HG03571 (cell line): ENCODE measurements around the gene PROC.

Source experiments
- ATAC-seq: cut with Tn5 transposase; IDR thresholded peaks from one replicate; pipeline ENCODE4 v1.9.1; 2021; ENCODE audit not compliant: unreplicated experiment

PROC gene

DNA sequence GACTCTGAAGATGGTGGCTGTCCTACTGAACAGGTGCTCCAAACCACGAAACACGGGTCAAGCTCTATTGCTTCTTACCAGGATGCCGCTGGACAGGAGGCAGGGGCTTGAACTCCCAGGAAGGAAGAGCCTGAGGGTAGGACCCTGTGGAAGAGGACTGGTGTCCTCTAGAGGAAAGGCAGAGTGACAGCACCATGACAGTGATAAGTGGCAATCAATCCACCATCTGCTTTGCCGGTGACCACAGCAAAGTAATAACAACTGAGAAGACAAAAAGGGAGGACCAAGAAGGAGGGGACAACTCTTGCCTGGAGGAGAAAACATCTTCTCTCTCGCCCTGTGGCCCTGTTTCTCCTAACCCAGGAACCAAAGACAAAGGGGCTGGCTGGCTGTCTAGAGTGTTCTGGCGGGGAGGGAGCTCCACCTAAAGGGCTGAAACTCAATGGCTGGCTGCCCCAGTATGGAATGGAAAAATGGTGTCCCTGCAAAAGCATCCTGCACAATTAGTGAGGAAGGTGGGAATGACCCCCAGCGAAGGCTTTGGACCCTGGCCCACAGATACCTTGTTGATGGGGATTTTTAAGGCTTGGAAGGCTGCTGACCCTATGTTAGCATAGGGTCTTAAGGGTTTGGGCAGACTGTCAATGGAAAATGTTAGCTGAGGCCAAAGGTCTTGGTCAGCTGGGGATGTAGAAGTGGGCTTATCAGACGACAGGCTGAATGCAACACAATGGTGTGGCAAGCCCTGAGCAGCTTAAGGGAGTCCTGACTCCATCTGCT, 35.4 kb downstream of the PROC start:
- ATAC-seq = no peak

- ATAC-seq = no peak
Observed at GRCh38 chr2:127454595-127455565, 36.7 kb downstream of the PROC start.

GRCh38 chr2:127455566-127456493, 37.6 kb downstream of the PROC start:
- no peak for ATAC-seq

DNA sequence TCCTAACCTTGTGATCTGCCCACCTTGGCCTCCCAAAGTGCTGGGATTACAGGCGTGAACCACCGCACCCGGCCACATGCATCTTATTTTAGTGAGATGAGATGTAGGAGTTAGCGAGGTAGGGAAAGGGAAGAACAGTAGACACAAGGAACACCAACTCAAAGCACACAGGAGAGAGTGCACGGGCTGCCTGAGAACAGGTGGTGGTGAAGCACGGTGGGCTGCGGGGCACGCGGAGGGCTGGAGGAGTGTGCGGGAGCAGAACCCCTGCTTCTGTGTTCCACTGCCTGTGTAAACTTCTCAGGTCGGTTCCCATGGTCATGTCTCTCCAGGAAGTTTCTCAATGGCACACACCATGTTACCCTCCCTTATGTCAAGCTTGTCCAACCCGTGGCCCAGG, 38.7 kb downstream of the PROC start:
- no peak for ATAC-seq

- no peak for ATAC-seq
Observed at GRCh38 chr2:127462461-127462860, 44.2 kb downstream of the PROC start.

DNA sequence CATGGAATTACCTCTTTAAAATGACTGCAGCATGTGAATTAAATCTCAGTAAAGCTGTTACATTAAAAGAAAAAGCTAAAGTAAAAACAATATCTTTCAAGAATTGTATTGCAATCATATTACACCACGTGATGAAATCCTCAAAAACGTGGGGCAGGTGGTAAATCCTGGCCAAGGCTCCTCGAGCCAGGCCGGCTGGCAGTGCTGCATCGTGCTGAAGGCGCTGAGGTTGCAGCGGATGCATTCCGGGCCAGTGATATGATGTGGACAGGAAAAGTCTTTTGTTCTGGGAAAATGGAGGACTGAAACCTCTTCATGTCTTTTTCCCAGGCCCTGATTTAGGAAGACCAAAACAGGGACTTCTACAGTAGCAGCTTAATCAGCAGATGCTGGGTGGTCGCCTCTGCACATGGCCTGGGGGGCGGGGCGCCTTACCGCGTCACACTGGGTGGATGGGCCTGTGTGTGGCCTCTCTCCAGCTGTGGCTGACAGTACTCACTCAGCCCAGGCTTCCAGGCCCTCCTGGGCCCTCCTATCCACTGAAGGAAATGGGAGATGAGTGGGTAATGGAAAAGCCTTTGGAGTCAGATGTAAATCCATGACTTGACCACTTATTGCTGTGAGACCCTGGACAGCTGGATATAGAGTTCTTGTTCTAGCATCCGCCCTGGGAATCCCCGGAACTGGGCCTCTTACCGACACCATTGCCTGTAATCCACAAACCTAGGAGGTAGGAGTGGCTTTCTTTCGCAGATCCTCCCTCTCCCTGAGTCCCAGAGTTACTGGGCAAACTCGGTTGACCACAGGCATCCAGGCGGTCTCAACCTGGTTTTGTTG, 45.1 kb downstream of the PROC start:
- no peak for ATAC-seq

GRCh38 chr2:127464470-127465257, 46.4 kb downstream of the PROC start:
- ATAC-seq = no peak

- ATAC-seq = no peak
Observed at GRCh38 chr2:127465258-127465657, 47.0 kb downstream of the PROC start.

DNA sequence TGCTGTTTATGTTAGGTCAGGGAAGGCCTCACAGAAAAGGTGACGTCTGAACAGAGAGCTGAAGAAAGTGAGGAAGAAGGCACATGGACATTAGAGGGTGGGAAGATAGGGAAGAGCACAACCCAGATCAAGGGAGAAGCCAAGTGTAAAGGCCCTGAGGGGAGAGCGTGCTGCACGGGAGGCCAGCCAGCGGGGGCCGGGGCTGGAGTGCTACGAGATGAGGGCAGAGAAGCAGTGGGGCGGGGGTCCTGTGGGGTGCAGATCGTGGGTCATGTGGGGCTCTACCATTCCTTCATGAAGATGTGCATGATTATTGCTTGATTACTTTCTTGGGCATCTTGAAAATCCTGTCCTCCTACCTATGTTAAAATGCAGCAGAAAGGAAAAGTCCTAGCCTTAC, 50.8 kb downstream of the PROC start:
- ATAC-seq = no peak

- ATAC-seq = no peak
Observed at GRCh38 chr2:127469974-127470373, 51.7 kb downstream of the PROC start.

- no peak for ATAC-seq
Observed at GRCh38 chr2:127471286-127471988, 53.2 kb downstream of the PROC start.

GRCh38 chr2:127472268-127472667, 54.0 kb downstream of the PROC start:
- no peak for ATAC-seq

GRCh38 chr2:127475788-127476187, 57.6 kb downstream of the PROC start:
- no peak for ATAC-seq
